ENCODE measurements around the gene OR2AT4. TPM values are rescaled to one million over a fixed set of nuclear protein-coding genes. Genes with fewer than 3 reads are reported as not detected.

OR2AT4 gene
- total and polyA plus RNA-seq, 2 donors (not counting 3 experiments of a cell fraction or from before 2014, with no cell fraction given): not detected

DNA sequence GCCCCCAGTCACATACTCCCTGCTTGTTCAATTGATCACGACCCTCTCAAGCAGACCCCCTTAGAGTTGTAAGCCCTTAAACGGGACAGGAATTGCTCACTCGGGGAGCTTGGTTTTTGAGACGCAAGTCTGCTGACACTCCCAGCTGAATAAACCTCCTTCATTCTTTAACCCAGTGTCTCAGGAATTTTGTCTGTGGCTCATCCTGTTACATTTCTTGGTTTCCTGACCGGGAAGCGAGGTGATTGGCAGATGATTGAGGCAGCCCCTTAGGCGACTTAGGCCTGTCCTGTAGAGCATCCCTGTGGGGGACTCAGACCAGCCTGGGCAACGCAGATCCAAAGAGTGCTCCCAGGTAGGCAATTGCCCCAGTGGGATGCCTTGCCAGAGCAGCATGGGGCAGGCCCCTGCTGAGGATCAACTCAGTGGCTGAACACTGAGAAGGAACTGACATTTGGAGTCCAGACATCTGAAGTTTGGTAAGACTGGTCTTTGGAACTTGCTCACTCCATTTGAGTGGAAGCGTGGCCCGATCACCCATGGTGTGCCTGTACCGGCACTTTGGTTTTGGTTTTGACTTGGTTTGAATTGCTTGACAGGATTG lies 56.4 kb downstream of the OR2AT4 start:
- Histone ChIP-seq H3K27ac (ENCODE audit: insufficient read depth, low read depth, low read length) (no peak overlapping the region), H4K20me1 (replicated peaks; ENCODE audit: control insufficient read depth, extremely low read depth, insufficient read depth, low read length) (no peaks in the 10 kb centered on the region), H3K9me3 (replicated peaks; ENCODE audit: control insufficient read depth, insufficient read depth, low read length) (no peaks in the 10 kb centered on the region), H3K36me3 (ENCODE audit: control insufficient read depth in 2 of 2, extremely low read depth in 1 of 2, insufficient read depth in 2 of 2, low read length in 2 of 2) (no peaks in the 10 kb centered on the region), H2AFZ (ENCODE audit: low read depth, low read length) (no peak overlapping the region), H3K9ac (replicated peaks; ENCODE audit: extremely low read depth, insufficient read depth, low read length) (no peak overlapping the region), H3K27me3 (ENCODE audit: control insufficient read depth in 2 of 2, insufficient read depth in 2 of 2, low read length in 2 of 2) (peaks cover 0 to 5% of the 10 kb centered on the region in 2 experiments), H3K4me1 (ENCODE audit: control insufficient read depth, extremely low read depth, insufficient read depth, low read length) (no peaks in the 10 kb centered on the region), H3K4me3 (replicated peaks in 1 of 3; ENCODE audit: insufficient read depth in 1 of 3, low read depth in 1 of 3, low read length in 3 of 3) (no peak overlapping the region), H3K4me2 (ENCODE audit: insufficient read depth, low read length) (no peak overlapping the region), H3K79me2 (ENCODE audit: control insufficient read depth, insufficient read depth, low read length) (no peaks in the 10 kb centered on the region), H3K9me1 (replicated peaks; ENCODE audit: control insufficient read depth, extremely low read depth, insufficient read depth, low read length) (no peaks in the 10 kb centered on the region)
- intact Hi-C loops (cut with micrococcal nuclease): no loop called here
- ChIA-PET POLR2A (no interaction called here), CTCF (interaction anchor here (1.2 kb wide), 1 partner anchor 111 kb away, joined by 3 read pairs; no protein-coding TSS in a partner anchor)
- no peak for FAIRE-seq
- no peak for DNase-seq (ENCODE audit: low read depth, low spot score)
- BruUV-seq (replicated peaks): no TSS peak
- no peak for TF ChIP-seq POLR2AphosphoS5 (IDR thresholded peaks at IDR 0.05; ENCODE audit: insufficient read depth, low read depth, low read length)
- dilution Hi-C loops (cut with MboI; ENCODE audit: extremely low pct_ligation_motif_present, low sequenced_read_pairs): no loop called here

GRCh38 chr11:75035911-75036565 lies 60.6 kb downstream of the OR2AT4 start:
- TF ChIP-seq POLR2A (IDR thresholded peaks at IDR 0.05; ENCODE audit: low read depth, low read length): no peak
- no peak for TF ChIP-seq GATA2 (IDR thresholded peaks at IDR 0.05; ENCODE audit: insufficient read depth, insufficient read length, low read depth, low read length)
- TF ChIP-seq, protein P1, sequence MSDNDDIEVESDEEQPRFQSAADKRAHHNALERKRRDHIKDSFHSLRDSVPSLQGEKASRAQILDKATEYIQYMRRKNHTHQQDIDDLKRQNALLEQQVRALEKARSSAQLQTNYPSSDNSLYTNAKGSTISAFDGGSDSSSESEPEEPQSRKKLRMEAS (IDR thresholded peaks at IDR 0.05; ENCODE audit: insufficient read depth, insufficient read length): no peak
- TF ChIP-seq MYC (IDR thresholded peaks at IDR 0.05; ENCODE audit: low read depth, low read length): no peak
- no peak for TF ChIP-seq EZH2 (IDR thresholded peaks at IDR 0.05; ENCODE audit: borderline replicate concordance, low read depth, low read length, severe bottlenecking)
- no peak for TF ChIP-seq JUN (IDR thresholded peaks at IDR 0.05; ENCODE audit: borderline replicate concordance, insufficient read depth, insufficient read length, low read depth)
- no peak for TF ChIP-seq FOS (IDR thresholded peaks at IDR 0.05; ENCODE audit: borderline replicate concordance, insufficient read depth, low read length)
- TF ChIP-seq POLR2AphosphoS5 (IDR thresholded peaks at IDR 0.05; ENCODE audit: insufficient read depth, low read depth, low read length): no peak
- TF ChIP-seq CTCF (IDR thresholded peaks at IDR 0.05; ENCODE audit: extremely low read depth in 1 of 2, insufficient read depth in 1 of 2, low read depth in 1 of 2, low read length in 2 of 2): no peak
- no peaks in the 10 kb centered on the region for H3K9me3 ChIP-seq (replicated peaks; ENCODE audit: control insufficient read depth, insufficient read depth, low read length)
- DNase-seq (ENCODE audit: low read depth, low spot score) (no peak), FAIRE-seq (no peak)
- no peak overlapping the region for H3K4me2 ChIP-seq (ENCODE audit: insufficient read depth, low read length)
- ChIA-PET CTCF (interaction anchor here (0.6 to 6.6 kb wide), 7 partner anchors 13 to 213 kb away, joined by 3 to 100 read pairs (median 6); no protein-coding TSS in a partner anchor), POLR2A (no interaction called here)
- no peak overlapping the region for H3K27ac ChIP-seq (ENCODE audit: insufficient read depth, low read depth, low read length)
- intact Hi-C loops (cut with micrococcal nuclease): no loop called here
- dilution Hi-C loops (cut with MboI; ENCODE audit: extremely low pct_ligation_motif_present, low sequenced_read_pairs): no loop called here
- no peaks in the 10 kb centered on the region for H3K79me2 ChIP-seq (ENCODE audit: control insufficient read depth, insufficient read depth, low read length)
- no peak overlapping the region for H3K4me3 ChIP-seq (replicated peaks in 1 of 3; ENCODE audit: insufficient read depth in 1 of 3, low read depth in 1 of 3, low read length in 3 of 3)
- H2AFZ ChIP-seq (ENCODE audit: low read depth, low read length): no peak overlapping the region
- no peak overlapping the region for H3K9ac ChIP-seq (replicated peaks; ENCODE audit: extremely low read depth, insufficient read depth, low read length)
- H4K20me1 ChIP-seq (replicated peaks; ENCODE audit: control insufficient read depth, extremely low read depth, insufficient read depth, low read length): no peaks in the 10 kb centered on the region
- H3K27me3 ChIP-seq (ENCODE audit: control insufficient read depth in 2 of 2, insufficient read depth in 2 of 2, low read length in 2 of 2): no peaks in the 10 kb centered on the region
- no peaks in the 10 kb centered on the region for H3K9me1 ChIP-seq (replicated peaks; ENCODE audit: control insufficient read depth, extremely low read depth, insufficient read depth, low read length)
- H3K36me3 ChIP-seq (ENCODE audit: control insufficient read depth in 2 of 2, extremely low read depth in 1 of 2, insufficient read depth in 2 of 2, low read length in 2 of 2): no peaks in the 10 kb centered on the region
- H3K4me1 ChIP-seq (ENCODE audit: control insufficient read depth, extremely low read depth, insufficient read depth, low read length): peaks cover 7% of the 10 kb centered on the region
- no TSS peak for BruUV-seq (replicated peaks)
